Measurements from ENCODE around the gene SUSD2.
"Not testable (repeated sequence)": the region's sequence is repeated elsewhere in the genome, so short reads cannot be mapped to it uniquely, and the experiment has no call there.

Gene SUSD2

GRCh38 chr22:24209687-24210086 lies 28.4 kb downstream of the SUSD2 start:
- TF ChIP-seq CTCF (conservative IDR thresholded peaks at IDR 0.05; ENCODE audit: low read length): no peak
- no peak overlapping the region for H3K4me3 ChIP-seq (ENCODE audit: low read length)
- DNase-seq (ENCODE audit: low read depth): no peak

- not testable (repeated sequence) for H3K4me3 ChIP-seq (ENCODE audit: low read length); DNase-seq (ENCODE audit: low read depth)
These were observed 29.1 kb downstream of the SUSD2 start for GRCh38 chr22:24210409-24210808.

GRCh38 chr22:24211716-24212115 lies 30.4 kb downstream of the SUSD2 start:
- not testable (repeated sequence) for DNase-seq (ENCODE audit: low read depth); H3K4me3 ChIP-seq (ENCODE audit: low read length)

- DNase-seq (ENCODE audit: low read depth): not testable (repeated sequence)
These were observed 31.8 kb downstream of the SUSD2 start for GRCh38 chr22:24213111-24213510.

GRCh38 chr22:24214467-24215285 lies 33.4 kb downstream of the SUSD2 start:
- TF ChIP-seq CTCF (conservative IDR thresholded peaks at IDR 0.05; ENCODE audit: low read length): no peak
- no peak for DNase-seq (ENCODE audit: low read depth)
- no peak overlapping the region for H3K4me3 ChIP-seq (ENCODE audit: low read length)

More at GRCh38 chr22:24213111-24213510, 31.8 kb downstream of the SUSD2 start:
- H3K4me3 ChIP-seq (ENCODE audit: low read length): not testable (repeated sequence)

GRCh38 chr22:24216541-24217209 lies 35.4 kb downstream of the SUSD2 start:
- DNase-seq (ENCODE audit: low read depth): no peak
- TF ChIP-seq CTCF (conservative IDR thresholded peaks at IDR 0.05; ENCODE audit: low read length): no peak
- H3K4me3 ChIP-seq (ENCODE audit: low read length): no peak overlapping the region

GRCh38 chr22:24217384-24217783 lies 36.1 kb downstream of the SUSD2 start:
- H3K4me3 ChIP-seq (ENCODE audit: low read length): no peak overlapping the region
- DNase-seq (ENCODE audit: low read depth): no peak
- TF ChIP-seq CTCF (conservative IDR thresholded peaks at IDR 0.05; ENCODE audit: low read length): no peak

- no peak for DNase-seq (ENCODE audit: low read depth)
- TF ChIP-seq CTCF (conservative IDR thresholded peaks at IDR 0.05; ENCODE audit: low read length): no peak
- H3K4me3 ChIP-seq (ENCODE audit: low read length): no peak overlapping the region
These were observed 38.5 kb downstream of the SUSD2 start for GRCh38 chr22:24219750-24220149.

All from AG10803 (cell line).